Activated CD4-positive, alpha-beta T cell treated with anti-CD3 and anti-CD28 coated beads, Interleukin-2, amount 10 ng/mL, durations not matched to agents 7 days and 5 days (primary cell): Measurements from ENCODE around the gene TSSK2. TPM values are rescaled to one million over a fixed set of nuclear protein-coding genes. Genes with fewer than 3 reads are reported as not detected.

Experiments used
- CTCF ChIA-PET: fragments of 350-600 bp; sonication (Branson Sonifier 250); formaldehyde crosslinking; loops from one replicate; lab custom pipeline; 2021; ENCODE audit warnings: antibody characterized with exemption; lab: Charles Lee
- POLR2A ChIA-PET: fragments of 350-600 bp; sonication (Branson Sonifier 250); formaldehyde crosslinking; loops from one replicate; lab custom pipeline; 2021; ENCODE audit warnings: antibody characterized with exemption; lab: Charles Lee
- DNase-seq: peaks from one replicate; pipeline ENCODE4 v3.0.0-alpha.2; 2020
- H3K27ac Mint-ChIP-seq: one replicate; pipeline ENCODE4 v1.8.0; 2021; ENCODE audit warnings: mild to moderate bottlenecking, moderate library complexity, mixed read lengths
- H3K27me3 Mint-ChIP-seq: one replicate; pipeline ENCODE4 v1.8.0; 2021; ENCODE audit warnings: mixed read lengths
- H3K36me3 Mint-ChIP-seq: one replicate; pipeline ENCODE4 v1.8.0; 2021; ENCODE audit warnings: low read depth, mixed read lengths
- H3K4me1 Mint-ChIP-seq: one replicate; pipeline ENCODE4 v1.8.0; 2021; ENCODE audit warnings: mixed read lengths
- H3K4me3 Mint-ChIP-seq: one replicate; pipeline ENCODE4 v1.8.0; 2021; ENCODE audit warnings: mild to moderate bottlenecking, moderate library complexity, mixed read lengths
- H3K9me3 Mint-ChIP-seq: one replicate; pipeline ENCODE4 v1.8.0; 2021; ENCODE audit warnings: mixed read lengths
- total RNA-seq, 2 experiments: library from RNA; stranded (reverse); gene quantifications; one replicate each; pipeline ENCODE4 v1.2.3, GENCODE V29; 2021

Gene TSSK2
- total RNA-seq, 2 experiments from 2014 or later = not detected

- H3K27me3 Mint-ChIP-seq = no peaks in the 10 kb centered on the region
- no peaks in the 10 kb centered on the region for H3K36me3 Mint-ChIP-seq
- peaks cover 25% of the 10 kb centered on the region for H3K4me1 Mint-ChIP-seq
- DNase-seq = no peak
- POLR2A ChIA-PET = no interaction called here
- H3K4me3 Mint-ChIP-seq = no peak overlapping the region
- CTCF ChIA-PET = interaction anchor here (0.5 to 1.5 kb wide), 2 partner anchors 14 to 164 kb away, joined by 3 to 5 read pairs; no protein-coding TSS in a partner anchor
- H3K9me3 Mint-ChIP-seq = no peaks in the 10 kb centered on the region
- no peak overlapping the region for H3K27ac Mint-ChIP-seq
Measured at GRCh38 chr22:19180740-19181410, 49.8 kb downstream of the TSSK2 start.

GRCh38 chr22:19181786-19182471 is 50.8 kb downstream of the TSSK2 start:
- Mint-ChIP-seq H3K4me1 (peaks cover 22% of the 10 kb centered on the region), H3K4me3 (no peak overlapping the region), H3K27ac (no peak overlapping the region), H3K9me3 (no peaks in the 10 kb centered on the region), H3K36me3 (no peaks in the 10 kb centered on the region), H3K27me3 (no peaks in the 10 kb centered on the region)
- DNase-seq = no peak
- ChIA-PET CTCF (interaction anchor here (1.0 to 1.5 kb wide), 3 partner anchors 13 to 20 kb away, joined by 3 to 8 read pairs (median 5); no protein-coding TSS in a partner anchor), POLR2A (no interaction called here)

Other genes starting within 250 kb of the TSSK2 start
- gene DGCR6, start 225.0 kb upstream of the TSSK2 start, total RNA-seq = 1 to 10 TPM in 1 of 2 experiments, under 1 TPM in 1; 0.74 to 1.2 TPM
- under 1 TPM; 0.06 to 0.25 TPM for gene PRODH, start 195.0 kb upstream of the TSSK2 start, total RNA-seq
- gene DGCR2, start 8.9 kb upstream of the TSSK2 start, total RNA-seq = 10 to 100 TPM; 38.7 to 39.0 TPM
- 10 to 100 TPM; 17.9 to 18.5 TPM for gene ESS2, start 13.3 kb downstream of the TSSK2 start, total RNA-seq
- not detected for gene GSC2, start 19.0 kb downstream of the TSSK2 start, total RNA-seq
- gene SLC25A1, start 47.4 kb downstream of the TSSK2 start, total RNA-seq = 10 to 100 TPM; 40.4 to 49.2 TPM
- under 1 TPM; 0.62 to 0.69 TPM for gene CLTCL1, start 160.4 kb downstream of the TSSK2 start, total RNA-seq